Left ventricle myocardium inferior (tissue), 1 donor: ENCODE results near the gene SKA2. TPM values are rescaled to one million over a fixed set of nuclear protein-coding genes. Genes with fewer than 3 reads are reported as not detected.
A peak's percentile ranks its signal among the peaks of the same experiment; 100 is the strongest.

Source experiments
- DNase-seq: peaks from one replicate; pipeline ENCODE4 v3.0.0-alpha.2; 2020
- H3K27ac ChIP-seq: fragments of 200-600 bp; replicated peaks from 2 replicates; pipeline ENCODE4 v1.8.0; 2021
- H3K27me3 ChIP-seq: fragments of 200-600 bp; 2 replicates; pipeline ENCODE4 v1.8.0; 2021; ENCODE audit warnings: low read depth
- H3K36me3 ChIP-seq: fragments of 200-600 bp; 2 replicates; pipeline ENCODE4 v1.8.0; 2021
- H3K4me1 ChIP-seq: fragments of 200-600 bp; 2 replicates; pipeline ENCODE4 v1.8.0; 2021
- H3K4me3 ChIP-seq: fragments of 200-600 bp; 2 replicates; pipeline ENCODE4 v1.8.0; 2021; ENCODE audit warnings: mild to moderate bottlenecking, moderate library complexity
- H3K9me3 ChIP-seq: fragments of 200-600 bp; replicated peaks from 2 replicates; pipeline ENCODE4 v1.8.0; 2021
- CTCF ChIP-seq: fragments of 200-600 bp; IDR thresholded peaks from 2 replicates; pipeline ENCODE4 v1.8.0; 2021; ENCODE audit warnings: antibody characterized with exemption, mild to moderate bottlenecking, borderline replicate concordance
- intact Hi-C: fragments of 100-400 bp; cut with micrococcal nuclease; formaldehyde crosslinking; loops from one replicate; pipeline ENCODE4 v1.11.0; 2022
- total RNA-seq: library from RNA; stranded (reverse); fragmentation: NEBNext Ultra II Directional; extraction: Animal tissue kit (Norgen Biotek cat#: 25700); gene quantifications from one replicate; pipeline ENCODE4 v1.2.1, GENCODE V29; 2021
- donor health status: DM: no; HTN: yes; CAD: no; lungs with severe emphysema.

The SKA2 gene
- total RNA-seq, 1 donor from 2014 or later = 37.9 TPM

GRCh38 chr17:59161477-59161876 lies 6.5 kb upstream of the SKA2 start:
- no peak overlapping the region for H3K4me3 ChIP-seq
- no peak for DNase-seq
- no peaks in the 10 kb centered on the region for H3K27me3 ChIP-seq
- no peak for TF ChIP-seq CTCF
- no peaks in the 10 kb centered on the region for H3K9me3 ChIP-seq
- no peaks in the 10 kb centered on the region for H3K4me1 ChIP-seq
- intact Hi-C loops = no loop called here
- no peaks in the 10 kb centered on the region for H3K36me3 ChIP-seq
- H3K27ac ChIP-seq = no peak overlapping the region

GRCh38 chr17:59160157-59161025 lies 5.4 kb upstream of the SKA2 start:
- peaks cover 8% of the 10 kb centered on the region for H3K4me1 ChIP-seq
- intact Hi-C loops = no loop called here
- no peaks in the 10 kb centered on the region for H3K9me3 ChIP-seq
- TF ChIP-seq CTCF = no peak
- no peak for DNase-seq
- no peak overlapping the region for H3K27ac ChIP-seq
- no peaks in the 10 kb centered on the region for H3K36me3 ChIP-seq
- no peak overlapping the region for H3K4me3 ChIP-seq
- no peaks in the 10 kb centered on the region for H3K27me3 ChIP-seq

GRCh38 chr17:59155439-59156177 lies 622 bp upstream of the SKA2 start, which contains the start of gene PRR11:
TSS of gene PRR11 (plus strand) at chr17:59155746. CDS start at chr17:59169753, 14,007 bp downstream.
- DNase-seq = peak; percentile 91
- Histone ChIP-seq H3K4me1 (peaks cover 42% of the 10 kb centered on the region), H3K27ac (peak within 1 kb of the TSS; percentile 92), H3K4me3 (peak within 1 kb of the TSS; percentile 78), H3K36me3 (no peaks in the 10 kb centered on the region), H3K27me3 (no peaks in the 10 kb centered on the region), H3K9me3 (no peaks in the 10 kb centered on the region)
- intact Hi-C loops = no loop called here
- no peak for TF ChIP-seq CTCF

- TF ChIP-seq CTCF = no peak
- Histone ChIP-seq H3K27ac (peak overlapping the region; percentile 92), H3K4me3 (peak overlapping the region; percentile 78), H3K4me1 (peaks cover 42% of the 10 kb centered on the region), H3K36me3 (peaks cover 3% of the 10 kb centered on the region), H3K9me3 (no peaks in the 10 kb centered on the region), H3K27me3 (no peaks in the 10 kb centered on the region)
- intact Hi-C loops = no loop called here
- DNase-seq = no peak
Observed at GRCh38 chr17:59154292-59154720, 680 bp downstream of the SKA2 start.

GRCh38 chr17:59152925-59153324 lies 2.1 kb downstream of the SKA2 start:
- no peak for TF ChIP-seq CTCF
- Histone ChIP-seq H3K27me3 (no peaks in the 10 kb centered on the region), H3K9me3 (no peaks in the 10 kb centered on the region), H3K4me1 (peaks cover 42% of the 10 kb centered on the region), H3K4me3 (no peak overlapping the region), H3K27ac (no peak overlapping the region), H3K36me3 (peaks cover 3% of the 10 kb centered on the region)
- DNase-seq = no peak
- intact Hi-C loops = no loop called here
